Dendritic cell treated with granulocyte-macrophage colony-stimulating factor and Interleukin-4, amounts not matched to agents 40 ng/mL and 50 ng/mL, for 4 days (primary cell): ENCODE results near the gene CST3.
A peak's percentile ranks its signal among the peaks of the same experiment; 100 is the strongest.
"Not testable (repeated sequence)": the region's sequence is repeated elsewhere in the genome, so short reads cannot be mapped to it uniquely, and the experiment has no call there.

Experiments used
- H3K27ac Mint-ChIP-seq: one replicate; pipeline ENCODE4 v1.8.0; 2022; ENCODE audit warnings: mild to moderate bottlenecking, mixed read lengths
- H3K27me3 Mint-ChIP-seq: one replicate; pipeline ENCODE4 v1.8.0; 2022; ENCODE audit warnings: mild to moderate bottlenecking, mixed read lengths
- H3K36me3 Mint-ChIP-seq: one replicate; pipeline ENCODE4 v1.8.0; 2022; ENCODE audit warnings: low read depth, mixed read lengths
- H3K4me1 Mint-ChIP-seq: one replicate; pipeline ENCODE4 v1.8.0; 2022; ENCODE audit warnings: low read depth, mixed read lengths
- H3K4me3 Mint-ChIP-seq: one replicate; pipeline ENCODE4 v1.8.0; 2022; ENCODE audit warnings: mild to moderate bottlenecking, moderate library complexity, mixed read lengths
- H3K9me3 Mint-ChIP-seq: one replicate; pipeline ENCODE4 v1.8.0; 2022; ENCODE audit warnings: mixed read lengths
- intact Hi-C: fragments of 100-400 bp; cut with micrococcal nuclease; formaldehyde crosslinking; loops from one replicate; pipeline ENCODE4 v1.15.0; 2022

Gene CST3

DNA sequence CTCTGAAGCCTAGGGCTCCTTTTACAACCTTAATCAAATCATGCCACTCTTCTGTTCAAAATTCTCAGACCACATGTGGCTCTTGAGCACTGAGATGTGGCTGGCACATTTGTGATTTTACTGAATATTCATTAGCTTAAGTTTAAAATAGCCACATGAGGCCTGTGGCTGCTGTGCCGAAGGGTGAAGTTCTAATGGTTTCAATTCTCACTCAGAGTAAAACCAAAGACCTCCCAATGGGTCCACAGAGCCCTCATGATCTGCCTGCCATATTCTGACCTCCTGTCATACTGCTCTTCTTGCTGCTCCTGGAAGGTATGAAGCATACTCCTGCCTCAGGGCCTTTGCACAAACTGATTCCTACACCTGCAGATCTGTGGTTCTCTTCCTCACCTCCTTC, 7.8 kb upstream of the CST3 start:
- H3K4me1 Mint-ChIP-seq, result peaks cover 74% of the 10 kb centered on the region
- intact Hi-C loops, result loop anchor here (10.0 kb wide), 2 partner anchors 1669 to 1979 kb away; partner anchors contain the start of gene NANP
- no peaks in the 10 kb centered on the region for H3K9me3 Mint-ChIP-seq
- peak overlapping the region; percentile 94 for H3K27ac Mint-ChIP-seq
- H3K27me3 Mint-ChIP-seq, result no peaks in the 10 kb centered on the region
- no peaks in the 10 kb centered on the region for H3K36me3 Mint-ChIP-seq
- no peak overlapping the region for H3K4me3 Mint-ChIP-seq

DNA sequence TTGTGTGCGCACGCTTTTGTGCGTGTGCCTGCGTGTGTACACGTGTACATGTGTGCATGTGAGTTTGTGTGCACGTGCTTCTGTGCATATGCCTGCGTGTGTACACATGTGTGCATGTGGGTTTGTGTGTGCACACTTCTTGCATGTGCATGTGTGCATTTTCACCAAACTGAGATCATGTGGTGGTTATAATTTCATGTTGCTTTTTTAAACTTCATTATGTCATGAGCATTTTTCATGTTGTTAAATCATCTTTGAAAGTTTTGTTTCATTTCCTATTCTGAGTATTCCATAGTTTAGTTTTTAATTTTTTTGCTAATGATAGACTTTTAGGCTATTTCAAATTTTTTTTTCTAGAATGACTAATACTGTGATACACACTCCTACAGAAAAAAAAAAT, 6.4 kb upstream of the CST3 start:
- H3K36me3 Mint-ChIP-seq, result no peaks in the 10 kb centered on the region
- peaks cover 87% of the 10 kb centered on the region for H3K4me1 Mint-ChIP-seq
- intact Hi-C loops, result loop anchor here (10.0 kb wide), 2 partner anchors 1671 to 1981 kb away; partner anchors contain the start of gene NANP
- H3K27ac Mint-ChIP-seq, result peak overlapping the region; percentile 94
- no peak overlapping the region for H3K4me3 Mint-ChIP-seq
- H3K27me3 Mint-ChIP-seq, result no peaks in the 10 kb centered on the region
- H3K9me3 Mint-ChIP-seq, result no peaks in the 10 kb centered on the region

- Mint-ChIP-seq H3K9me3 (no peaks in the 10 kb centered on the region), H3K27me3 (no peaks in the 10 kb centered on the region), H3K4me3 (peak overlapping the region; percentile 60)
These were observed 5.9 kb upstream of the CST3 start for GRCh38 chr20:23643659-23644058.

GRCh38 chr20:23641936-23642751, 4.4 kb upstream of the CST3 start:
- Mint-ChIP-seq H3K27me3 (no peaks in the 10 kb centered on the region), H3K4me3 (peak overlapping the region; percentile 32), H3K4me1 (peaks cover 89% of the 10 kb centered on the region), H3K27ac (peak overlapping the region; percentile 94), H3K36me3 (peaks cover 5% of the 10 kb centered on the region), H3K9me3 (no peaks in the 10 kb centered on the region)
- intact Hi-C loops, result loop anchor here (10.0 kb wide), 2 partner anchors 1673 to 1983 kb away; partner anchors contain the start of gene NANP

More at GRCh38 chr20:23643659-23644058, 5.9 kb upstream of the CST3 start:
- Mint-ChIP-seq H3K36me3 (no peaks in the 10 kb centered on the region), H3K27ac (peak overlapping the region; percentile 94), H3K4me1 (peaks cover 87% of the 10 kb centered on the region)
- intact Hi-C loops, result loop anchor here (1.0 to 10.0 kb wide), 3 partner anchors 11 to 1981 kb away; partner anchors contain the start of gene NANP

GRCh38 chr20:23640671-23641667, 3.2 kb upstream of the CST3 start:
- Mint-ChIP-seq H3K36me3 (peaks cover 17% of the 10 kb centered on the region), H3K4me1 (peaks cover 85% of the 10 kb centered on the region), H3K27ac (peak overlapping the region; percentile 94)

GRCh38 chr20:23640018-23640601, 2.4 kb upstream of the CST3 start:
- H3K4me1 Mint-ChIP-seq, result peaks cover 85% of the 10 kb centered on the region
- peak overlapping the region; percentile 14 for H3K4me3 Mint-ChIP-seq
- H3K9me3 Mint-ChIP-seq, result no peaks in the 10 kb centered on the region
- peak overlapping the region; percentile 94 for H3K27ac Mint-ChIP-seq
- intact Hi-C loops, result loop anchor here (10.0 kb wide), 2 partner anchors 1675 to 1985 kb away; partner anchors contain the start of gene NANP
- H3K36me3 Mint-ChIP-seq, result peaks cover 25% of the 10 kb centered on the region
- no peaks in the 10 kb centered on the region for H3K27me3 Mint-ChIP-seq

More at GRCh38 chr20:23640671-23641667, 3.2 kb upstream of the CST3 start:
- H3K4me3 Mint-ChIP-seq, result peak overlapping the region; percentile 7
- no peaks in the 10 kb centered on the region for H3K9me3 Mint-ChIP-seq
- intact Hi-C loops, result loop anchor here (10.0 kb wide), 2 partner anchors 1674 to 1984 kb away; partner anchors contain the start of gene NANP
- H3K27me3 Mint-ChIP-seq, result no peaks in the 10 kb centered on the region

- intact Hi-C loops, result loop anchor here (5.0 kb wide), 1 partner anchor 277 kb away; the partner anchor contains the start of gene GZF1
- no peak overlapping the region for H3K4me3 Mint-ChIP-seq
- peaks cover 85% of the 10 kb centered on the region for H3K4me1 Mint-ChIP-seq
- peaks cover 31% of the 10 kb centered on the region for H3K36me3 Mint-ChIP-seq
- H3K27me3 Mint-ChIP-seq, result no peaks in the 10 kb centered on the region
- H3K27ac Mint-ChIP-seq, result peak overlapping the region; percentile 94
- H3K9me3 Mint-ChIP-seq, result no peaks in the 10 kb centered on the region
These were observed 1.8 kb upstream of the CST3 start for GRCh38 chr20:23639490-23639958.

DNA sequence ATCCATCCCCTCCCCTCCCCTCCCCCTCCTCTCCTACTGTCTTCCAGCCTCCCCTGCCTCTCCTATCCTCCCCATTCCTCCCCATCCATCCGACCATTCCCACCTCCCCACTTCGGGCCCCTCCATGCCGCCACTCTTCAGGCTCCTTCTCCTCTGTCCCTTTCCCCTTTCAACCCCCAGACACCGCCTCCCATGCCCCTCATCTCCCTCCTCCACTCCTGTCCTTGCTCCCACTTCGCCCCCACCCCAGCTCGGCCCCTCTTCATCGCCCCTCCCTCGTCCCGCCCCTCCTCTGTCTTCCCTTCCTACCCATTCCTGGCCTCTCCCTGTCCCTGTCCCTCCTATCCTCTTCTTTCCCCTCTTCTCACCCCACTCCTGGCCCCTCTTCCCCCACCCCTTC, 554 bp upstream of the CST3 start:
- intact Hi-C loops, result loop anchor here (1.0 to 5.0 kb wide), 2 partner anchors 17 to 276 kb away; partner anchors contain the start of gene GZF1
- peaks cover 86% of the 10 kb centered on the region for H3K4me1 Mint-ChIP-seq
- no peaks in the 10 kb centered on the region for H3K9me3 Mint-ChIP-seq
- H3K36me3 Mint-ChIP-seq, result peaks cover 43% of the 10 kb centered on the region
- H3K27ac Mint-ChIP-seq, result peak overlapping the region; percentile 94
- no peaks in the 10 kb centered on the region for H3K27me3 Mint-ChIP-seq
- H3K4me3 Mint-ChIP-seq, result no peak overlapping the region

DNA sequence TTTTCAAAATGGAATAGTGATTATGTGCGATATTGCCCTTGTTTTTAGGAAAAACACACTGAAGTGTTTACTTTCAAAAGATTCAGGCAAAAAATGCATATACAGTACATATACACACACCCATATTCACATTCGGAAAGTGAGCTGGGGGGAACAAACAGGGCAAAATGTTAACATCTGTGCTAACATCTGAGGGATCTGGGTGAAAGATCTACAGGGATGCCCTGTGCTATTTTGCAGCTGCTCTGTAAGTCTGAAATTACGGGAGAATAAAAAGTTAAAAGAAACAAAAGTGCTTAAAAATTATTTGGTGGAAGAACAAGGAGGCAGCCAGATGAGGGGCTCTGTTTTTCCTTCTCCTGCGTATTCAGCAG, 860 bp downstream of the CST3 start:
- H3K36me3 Mint-ChIP-seq, result peaks cover 57% of the 10 kb centered on the region
- H3K9me3 Mint-ChIP-seq, result no peaks in the 10 kb centered on the region
- intact Hi-C loops, result loop anchor here (5.0 kb wide), 1 partner anchor 275 kb away; the partner anchor contains the start of gene GZF1
- peaks cover 86% of the 10 kb centered on the region for H3K4me1 Mint-ChIP-seq
- no peaks in the 10 kb centered on the region for H3K27me3 Mint-ChIP-seq
- peak overlapping the region; percentile 94 for H3K27ac Mint-ChIP-seq
- H3K4me3 Mint-ChIP-seq, result peak overlapping the region; percentile 89

DNA sequence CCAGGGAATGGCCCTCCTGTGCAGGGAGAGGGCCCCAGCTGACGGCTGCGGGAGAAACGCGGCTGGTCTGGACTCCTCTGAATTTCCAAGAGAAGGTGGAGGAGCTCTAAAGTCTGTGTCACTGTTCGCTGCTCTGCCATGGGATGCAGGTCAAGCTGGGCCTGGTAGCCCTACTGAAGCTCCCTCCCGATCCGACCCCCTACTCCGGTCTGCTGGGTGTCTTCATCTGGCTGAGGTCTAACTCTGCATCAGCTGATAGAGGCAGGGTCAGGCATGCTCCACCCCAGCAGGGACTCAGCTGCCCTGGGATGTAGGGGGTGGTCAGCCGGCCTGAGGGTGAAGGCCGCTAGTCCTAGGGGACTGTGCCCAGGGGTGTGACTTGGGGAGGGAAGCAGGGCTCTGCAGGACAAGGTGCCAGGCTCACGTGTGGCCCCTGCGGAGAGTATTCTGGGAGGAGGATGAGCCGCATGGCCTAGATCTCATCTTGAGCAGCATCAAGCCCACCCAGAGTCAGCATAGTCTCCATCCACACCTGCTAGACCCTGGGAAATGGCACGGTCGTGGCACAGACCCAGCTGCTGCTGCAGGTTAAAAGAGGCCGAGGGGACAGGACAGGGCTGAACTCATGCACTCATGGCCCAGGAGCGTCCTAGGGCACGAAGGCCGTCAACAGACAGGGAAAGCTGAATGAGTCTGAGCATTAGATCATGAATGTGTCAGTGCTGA, 1.4 kb downstream of the CST3 start:
- intact Hi-C loops, result loop anchor here (5.0 kb wide), 1 partner anchor 274 kb away; the partner anchor contains the start of gene GZF1
- H3K27ac Mint-ChIP-seq, result peak overlapping the region; percentile 94

DNA sequence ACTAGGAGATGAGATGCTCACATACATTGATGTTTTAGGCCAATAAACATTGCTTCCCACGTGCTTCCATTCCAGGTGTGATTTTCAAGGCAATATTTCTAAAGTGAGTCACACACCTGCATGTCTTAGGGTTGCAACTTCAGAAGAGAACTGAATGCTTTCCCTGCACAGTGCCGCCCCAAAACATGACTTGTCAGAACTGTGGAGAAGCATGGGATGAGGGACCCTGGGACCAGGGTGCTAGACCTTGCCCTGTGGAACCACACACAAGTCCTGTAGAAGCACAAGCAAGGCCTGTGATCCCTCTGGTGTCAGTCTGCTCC, 2.0 kb downstream of the CST3 start:
- H3K27me3 Mint-ChIP-seq, H3K9me3 Mint-ChIP-seq: not testable (repeated sequence)
- peaks cover 65% of the 10 kb centered on the region for H3K36me3 Mint-ChIP-seq
- peak overlapping the region; percentile 89 for H3K4me3 Mint-ChIP-seq
- peaks cover 83% of the 10 kb centered on the region for H3K4me1 Mint-ChIP-seq
- peak overlapping the region; percentile 94 for H3K27ac Mint-ChIP-seq
- intact Hi-C loops, result loop anchor here (5.0 kb wide), 1 partner anchor 273 kb away; the partner anchor contains the start of gene GZF1

More for the DNA sequence above, 1.4 kb downstream of the CST3 start:
- Mint-ChIP-seq H3K9me3 (no peaks in the 10 kb centered on the region), H3K36me3 (peaks cover 63% of the 10 kb centered on the region), H3K27me3 (no peaks in the 10 kb centered on the region), H3K4me1 (peaks cover 86% of the 10 kb centered on the region), H3K4me3 (peak overlapping the region; percentile 89)

DNA sequence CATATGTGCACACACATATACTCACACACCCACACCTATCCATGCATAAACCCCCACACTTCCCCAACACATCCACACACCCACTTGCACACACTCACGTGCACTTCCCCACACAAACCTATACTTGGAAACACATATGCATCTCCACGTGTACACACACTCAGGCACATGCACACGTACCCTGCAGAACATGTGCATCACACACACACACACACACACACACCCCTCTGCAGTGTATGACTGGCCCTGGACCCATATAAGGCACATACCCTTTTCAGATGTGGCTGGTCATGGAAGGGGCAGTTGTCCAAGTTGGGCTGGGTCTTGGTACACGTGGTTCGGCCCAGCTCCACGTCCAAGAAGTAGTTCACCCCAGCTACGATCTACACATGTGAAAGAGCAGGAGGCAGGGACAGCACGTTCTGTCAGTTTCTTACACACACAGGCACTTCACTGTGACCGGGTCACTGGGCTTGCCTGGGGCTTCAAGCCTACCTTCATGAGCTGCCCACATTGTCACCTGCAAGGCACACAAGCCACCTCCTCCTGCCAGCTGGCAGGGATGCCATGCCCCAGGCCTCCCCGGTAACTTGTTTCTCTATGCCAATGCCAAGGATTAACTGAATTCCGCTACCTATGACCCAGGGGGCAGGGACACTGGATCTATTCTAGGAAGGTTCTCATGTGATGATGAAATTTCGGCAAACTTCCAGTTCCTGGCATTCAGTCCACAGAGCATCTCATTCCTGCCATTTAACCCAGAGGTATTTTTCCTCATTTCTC, 2.6 kb downstream of the CST3 start:
- Mint-ChIP-seq H3K36me3 (peaks cover 71% of the 10 kb centered on the region), H3K27me3 (no peaks in the 10 kb centered on the region), H3K4me3 (peak overlapping the region; percentile 89), H3K27ac (peak overlapping the region; percentile 94), H3K4me1 (peaks cover 83% of the 10 kb centered on the region), H3K9me3 (no peaks in the 10 kb centered on the region)
- intact Hi-C loops, result loop anchor here (5.0 kb wide), 2 partner anchors 32 to 273 kb away; partner anchors contain the start of gene GZF1
